GM23338 (cell line): ENCODE results near the gene TNS3. TPM values are rescaled to one million over a fixed set of nuclear protein-coding genes. Genes with fewer than 3 reads are reported as not detected.

Experiments used
- ATAC-seq: fragments of 200-7000 bp; cut with Tn5 transposase; 3 replicates; pipeline ENCODE4 v1.9.1; 2020
- DNase-seq: peaks from one replicate; pipeline ENCODE4 v3.0.0-alpha.2; 2015; ENCODE audit warnings: low spot score
- H2AFZ ChIP-seq: fragments of 200-600 bp; sonication (generic); 2 replicates; pipeline ENCODE4 v1.8.0; 2016; ENCODE audit warnings: antibody characterized with exemption, mild to moderate bottlenecking, moderate library complexity
- H3F3A ChIP-seq: fragments of 200-600 bp; sonication (generic); replicated peaks from 2 replicates; pipeline ENCODE4 v1.8.0; 2017; ENCODE audit warnings: antibody characterized with exemption, mixed run types, low read depth
- H3K27ac ChIP-seq: fragments of 200-600 bp; sonication (generic); 2 replicates; pipeline ENCODE4 v1.6.1; 2016; ENCODE audit warnings: low read depth
- H3K27me3 ChIP-seq: fragments of 200-600 bp; sonication (generic); 2 replicates; pipeline ENCODE4 v1.8.0; 2016; ENCODE audit warnings: mild to moderate bottlenecking, mixed run types, moderate library complexity; ENCODE audit not compliant: insufficient read depth
- H3K36me3 ChIP-seq: fragments of 200-600 bp; sonication (generic); 2 replicates; pipeline ENCODE4 v1.8.0; 2016; ENCODE audit warnings: mild to moderate bottlenecking; ENCODE audit not compliant: insufficient read depth
- H3K4me1 ChIP-seq: fragments of 200-600 bp; sonication (generic); 2 replicates; pipeline ENCODE4 v1.8.0; 2016; ENCODE audit warnings: mild to moderate bottlenecking, moderate library complexity; ENCODE audit not compliant: insufficient read depth
- H3K4me2 ChIP-seq: fragments of 200-600 bp; sonication (generic); 2 replicates; pipeline ENCODE4 v1.7.1; 2017; ENCODE audit warnings: mixed run types
- H3K4me3 ChIP-seq: fragments of 200-600 bp; sonication (generic); 2 replicates; pipeline ENCODE4 v1.6.1; 2016; ENCODE audit warnings: mixed run types
- H3K79me2 ChIP-seq: fragments of 200-600 bp; sonication (generic); replicated peaks from 2 replicates; pipeline ENCODE4 v1.8.0; 2017; ENCODE audit warnings: mild to moderate bottlenecking; ENCODE audit not compliant: insufficient read depth
- H3K9me2 ChIP-seq: fragments of 200-600 bp; sonication (generic); 2 replicates; pipeline ENCODE4 v1.8.0; 2017; ENCODE audit not compliant: insufficient read depth
- H4K20me1 ChIP-seq: fragments of 200-600 bp; sonication (generic); replicated peaks from 2 replicates; pipeline ENCODE4 v1.8.0; 2017; ENCODE audit warnings: mild to moderate bottlenecking; ENCODE audit not compliant: insufficient read depth
- H3K27ac Mint-ChIP-seq: 2 replicates; pipeline ENCODE4 v1.8.0; 2020; ENCODE audit warnings: inconsistent platforms, mild to moderate bottlenecking, moderate library complexity, mixed read lengths
- H3K27me3 Mint-ChIP-seq: 3 replicates; pipeline ENCODE4 v1.8.0; 2022; ENCODE audit warnings: low read depth, mild to moderate bottlenecking, moderate library complexity, mixed read lengths, inconsistent platforms; ENCODE audit not compliant: insufficient read depth, poor library complexity
- H3K36me3 Mint-ChIP-seq: 3 replicates; pipeline ENCODE4 v1.8.0; 2021; ENCODE audit warnings: low read depth, mild to moderate bottlenecking, inconsistent platforms, moderate library complexity, mixed read lengths
- H3K4me1 Mint-ChIP-seq: 3 replicates; pipeline ENCODE4 v1.8.0; 2020; ENCODE audit warnings: mild to moderate bottlenecking, inconsistent platforms, mixed read lengths
- H3K4me3 Mint-ChIP-seq: 3 replicates; pipeline ENCODE4 v1.8.0; 2021; ENCODE audit warnings: moderate library complexity, mild to moderate bottlenecking, inconsistent platforms, mixed read lengths
- H3K9me3 Mint-ChIP-seq: 3 replicates; pipeline ENCODE4 v1.8.0; 2020; ENCODE audit warnings: moderate library complexity, mild to moderate bottlenecking, inconsistent platforms, mixed read lengths
- EZH2 ChIP-seq: fragments of 200-600 bp; sonication (generic); IDR thresholded peaks from one replicate; pipeline ENCODE4 v1.8.0; 2017; ENCODE audit warnings: antibody characterized with exemption, mild to moderate bottlenecking, low read depth; ENCODE audit not compliant: unreplicated experiment
- EZH2phosphoT487 ChIP-seq: fragments of 200-600 bp; sonication (generic); IDR thresholded peaks from one replicate; pipeline ENCODE4 v1.8.1; 2018; ENCODE audit warnings: antibody characterized with exemption; ENCODE audit not compliant: unreplicated experiment
- STAT1 ChIP-seq: IDR thresholded peaks from one replicate; pipeline ENCODE4 v1.6.1; 2016; ENCODE audit warnings: antibody characterized with exemption; ENCODE audit not compliant: unreplicated experiment
- ZNF114 ChIP-seq: fragments of 250-450 bp; sonication (Bioruptor Pico); IDR thresholded peaks from 2 replicates; pipeline ENCODE4 v1.5.0; 2020; ENCODE audit warnings: mild to moderate bottlenecking, moderate library complexity
- polyA plus RNA-seq: library from polyadenylated mRNA; unstranded; fragments of >200 nt; fragmentation: Nextera tagmentation; extraction: Ambion mirVana; gene quantifications from 2 replicates; pipeline ENCODE4 v1.2.1, GENCODE V29; 2016
- total RNA-seq: library from RNA; depleted of rRNA; stranded (reverse); fragments of >200 nt; shearing (Covaris generic); gene quantifications from 2 replicates; pipeline ENCODE4 v1.2.3, GENCODE V29; 2014
- TF ChIP-seq, protein P1 (sequence below), 2 experiments: fragments of 200-600 bp in 1 of 2; sonication (generic) in 1 of 2; conservative IDR thresholded peaks; 2 replicates each; pipeline versions ENCODE4 v1.5.1 to v1.6.1; 2016 to 2017; ENCODE audit warnings: antibody characterized with exemption in 2 of 2, low read depth in 2 of 2, mild to moderate bottlenecking in 2 of 2, moderate library complexity in 1 of 2
- TF ChIP-seq, protein P2 (sequence below): IDR thresholded peaks from 2 replicates; pipeline ENCODE4 v1.6.1; 2016; ENCODE audit warnings: antibody characterized with exemption
- TF ChIP-seq, protein P3 (sequence below): fragments of 250-450 bp; sonication (Bioruptor Pico); IDR thresholded peaks from 2 replicates; pipeline ENCODE4 v1.5.0; 2020; ENCODE audit warnings: mild to moderate bottlenecking, moderate library complexity
- TF ChIP-seq, protein P4 (sequence below): IDR thresholded peaks from one replicate; pipeline ENCODE4 v1.6.1; 2018; ENCODE audit warnings: antibody characterized with exemption; ENCODE audit not compliant: unreplicated experiment

The TNS3 gene
- total and polyA plus RNA-seq, 2 experiments from 2014 or later, result 6.2 to 28.7 TPM

DNA sequence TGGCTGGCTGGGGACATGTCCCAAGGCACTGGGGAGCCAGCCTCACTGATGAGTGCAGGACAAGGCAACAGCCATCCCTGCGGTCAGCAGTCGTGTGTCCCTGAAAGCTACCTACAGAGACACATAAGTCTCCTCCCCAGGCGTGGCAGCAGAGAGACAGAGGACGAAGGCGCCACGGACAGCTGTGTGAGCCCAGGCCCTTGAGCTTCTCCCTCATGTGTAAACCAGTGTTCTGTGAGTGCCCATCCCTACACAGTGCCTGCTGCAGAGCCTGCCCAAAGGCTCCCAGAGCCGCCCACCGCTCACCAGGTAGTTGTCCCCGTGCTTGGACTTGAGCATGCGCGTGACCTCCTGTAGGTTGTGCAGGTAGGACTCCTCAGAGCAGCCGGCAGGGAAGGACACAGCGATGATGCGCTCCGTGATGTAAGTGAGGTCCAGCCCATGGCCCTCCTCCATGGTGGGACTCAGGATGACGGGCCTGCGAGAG is 142.7 kb downstream of the TNS3 start:
- H3K9me2 ChIP-seq, result no peaks in the 10 kb centered on the region
- TF ChIP-seq, protein P1, sequence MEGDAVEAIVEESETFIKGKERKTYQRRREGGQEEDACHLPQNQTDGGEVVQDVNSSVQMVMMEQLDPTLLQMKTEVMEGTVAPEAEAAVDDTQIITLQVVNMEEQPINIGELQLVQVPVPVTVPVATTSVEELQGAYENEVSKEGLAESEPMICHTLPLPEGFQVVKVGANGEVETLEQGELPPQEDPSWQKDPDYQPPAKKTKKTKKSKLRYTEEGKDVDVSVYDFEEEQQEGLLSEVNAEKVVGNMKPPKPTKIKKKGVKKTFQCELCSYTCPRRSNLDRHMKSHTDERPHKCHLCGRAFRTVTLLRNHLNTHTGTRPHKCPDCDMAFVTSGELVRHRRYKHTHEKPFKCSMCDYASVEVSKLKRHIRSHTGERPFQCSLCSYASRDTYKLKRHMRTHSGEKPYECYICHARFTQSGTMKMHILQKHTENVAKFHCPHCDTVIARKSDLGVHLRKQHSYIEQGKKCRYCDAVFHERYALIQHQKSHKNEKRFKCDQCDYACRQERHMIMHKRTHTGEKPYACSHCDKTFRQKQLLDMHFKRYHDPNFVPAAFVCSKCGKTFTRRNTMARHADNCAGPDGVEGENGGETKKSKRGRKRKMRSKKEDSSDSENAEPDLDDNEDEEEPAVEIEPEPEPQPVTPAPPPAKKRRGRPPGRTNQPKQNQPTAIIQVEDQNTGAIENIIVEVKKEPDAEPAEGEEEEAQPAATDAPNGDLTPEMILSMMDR (conservative IDR thresholded peaks at IDR 0.05; ENCODE audit: low read depth in 2 of 2), result no peak
- TF ChIP-seq STAT1 (no peak), ZNF114 (no peak), EZH2 (no peak)
- H2AFZ ChIP-seq, result no peak overlapping the region
- H3K4me3 ChIP-seq, result no peak overlapping the region
- H3K4me3 Mint-ChIP-seq, result no peak overlapping the region
- no peak for ATAC-seq
- H3K36me3 ChIP-seq, result no peaks in the 10 kb centered on the region
- H3F3A ChIP-seq, result no peaks in the 10 kb centered on the region
- no peak for DNase-seq
- peaks cover 8% of the 10 kb centered on the region; the same call in 2 of the 3 replicates for H3K4me1 Mint-ChIP-seq
- no peak overlapping the region for H3K27ac Mint-ChIP-seq
- H3K79me2 ChIP-seq, result peaks cover 13% of the 10 kb centered on the region
- H3K27me3 ChIP-seq, result no peaks in the 10 kb centered on the region
- H3K9me3 Mint-ChIP-seq, result no peaks in the 10 kb centered on the region
- peaks cover 4% of the 10 kb centered on the region; the same call in 1 of the 2 replicates for H4K20me1 ChIP-seq
- peaks cover 4% of the 10 kb centered on the region; the same call in 1 of the 3 replicates for H3K36me3 Mint-ChIP-seq
- no peak overlapping the region for H3K4me2 ChIP-seq
- no peaks in the 10 kb centered on the region for H3K4me1 ChIP-seq
- peaks cover 8% of the 10 kb centered on the region for H3K27me3 Mint-ChIP-seq
- H3K27ac ChIP-seq, result no peak overlapping the region

DNA sequence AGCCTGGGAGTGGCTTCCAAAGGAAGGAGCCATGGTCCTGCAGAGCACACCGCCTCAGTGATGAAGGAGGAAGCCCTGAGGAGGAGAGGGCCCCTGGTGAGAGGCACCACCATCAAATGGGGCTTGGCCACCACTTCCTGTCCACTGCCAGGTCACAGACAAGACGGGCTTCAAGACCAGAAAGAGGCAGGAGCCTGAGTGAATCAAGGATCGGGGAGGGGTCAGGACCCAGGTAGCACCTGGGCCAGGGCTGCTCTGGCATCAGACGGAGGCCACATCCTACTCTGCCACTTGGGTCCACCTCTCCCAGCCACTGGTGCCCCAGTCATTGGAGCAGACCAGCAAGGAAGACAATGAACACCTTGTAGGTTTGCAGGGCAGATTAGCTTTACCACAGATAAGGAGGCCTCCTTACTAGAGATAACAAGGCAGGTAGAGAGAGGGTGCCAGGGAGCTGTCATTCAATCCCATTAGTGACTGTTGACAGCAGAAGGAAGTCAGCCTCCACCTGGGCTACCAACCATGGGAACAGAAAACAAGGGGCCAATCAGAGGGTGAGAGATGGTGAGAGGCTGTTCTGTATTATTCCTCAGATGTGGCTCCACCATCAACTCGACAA is 143.4 kb downstream of the TNS3 start:
- Mint-ChIP-seq H3K27me3 (peaks cover 8% of the 10 kb centered on the region), H3K27ac (no peak overlapping the region), H3K4me3 (no peak overlapping the region), H3K36me3 (peaks cover 4% of the 10 kb centered on the region; the same call in 1 of the 3 replicates), H3K9me3 (no peaks in the 10 kb centered on the region), H3K4me1 (peaks cover 8% of the 10 kb centered on the region; the same call in 2 of the 3 replicates)
- Histone ChIP-seq H3K27me3 (no peaks in the 10 kb centered on the region), H3K27ac (no peak overlapping the region), H3K79me2 (0 out of 2 replicates have a peak, but pooled peaks cover 6% of the 10 kb centered on the region), H2AFZ (no peak overlapping the region), H3F3A (no peaks in the 10 kb centered on the region), H3K9me2 (no peaks in the 10 kb centered on the region), H3K4me2 (no peak overlapping the region), H3K4me1 (no peaks in the 10 kb centered on the region), H3K36me3 (no peaks in the 10 kb centered on the region), H4K20me1 (0 out of 2 replicates have a peak, but pooled peaks cover 4% of the 10 kb centered on the region), H3K4me3 (no peak overlapping the region)
- DNase-seq (no peak), ATAC-seq (no peak)
- TF ChIP-seq, protein P2, sequence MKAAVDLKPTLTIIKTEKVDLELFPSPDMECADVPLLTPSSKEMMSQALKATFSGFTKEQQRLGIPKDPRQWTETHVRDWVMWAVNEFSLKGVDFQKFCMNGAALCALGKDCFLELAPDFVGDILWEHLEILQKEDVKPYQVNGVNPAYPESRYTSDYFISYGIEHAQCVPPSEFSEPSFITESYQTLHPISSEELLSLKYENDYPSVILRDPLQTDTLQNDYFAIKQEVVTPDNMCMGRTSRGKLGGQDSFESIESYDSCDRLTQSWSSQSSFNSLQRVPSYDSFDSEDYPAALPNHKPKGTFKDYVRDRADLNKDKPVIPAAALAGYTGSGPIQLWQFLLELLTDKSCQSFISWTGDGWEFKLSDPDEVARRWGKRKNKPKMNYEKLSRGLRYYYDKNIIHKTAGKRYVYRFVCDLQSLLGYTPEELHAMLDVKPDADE, result no peak
- TF ChIP-seq, protein P3, sequence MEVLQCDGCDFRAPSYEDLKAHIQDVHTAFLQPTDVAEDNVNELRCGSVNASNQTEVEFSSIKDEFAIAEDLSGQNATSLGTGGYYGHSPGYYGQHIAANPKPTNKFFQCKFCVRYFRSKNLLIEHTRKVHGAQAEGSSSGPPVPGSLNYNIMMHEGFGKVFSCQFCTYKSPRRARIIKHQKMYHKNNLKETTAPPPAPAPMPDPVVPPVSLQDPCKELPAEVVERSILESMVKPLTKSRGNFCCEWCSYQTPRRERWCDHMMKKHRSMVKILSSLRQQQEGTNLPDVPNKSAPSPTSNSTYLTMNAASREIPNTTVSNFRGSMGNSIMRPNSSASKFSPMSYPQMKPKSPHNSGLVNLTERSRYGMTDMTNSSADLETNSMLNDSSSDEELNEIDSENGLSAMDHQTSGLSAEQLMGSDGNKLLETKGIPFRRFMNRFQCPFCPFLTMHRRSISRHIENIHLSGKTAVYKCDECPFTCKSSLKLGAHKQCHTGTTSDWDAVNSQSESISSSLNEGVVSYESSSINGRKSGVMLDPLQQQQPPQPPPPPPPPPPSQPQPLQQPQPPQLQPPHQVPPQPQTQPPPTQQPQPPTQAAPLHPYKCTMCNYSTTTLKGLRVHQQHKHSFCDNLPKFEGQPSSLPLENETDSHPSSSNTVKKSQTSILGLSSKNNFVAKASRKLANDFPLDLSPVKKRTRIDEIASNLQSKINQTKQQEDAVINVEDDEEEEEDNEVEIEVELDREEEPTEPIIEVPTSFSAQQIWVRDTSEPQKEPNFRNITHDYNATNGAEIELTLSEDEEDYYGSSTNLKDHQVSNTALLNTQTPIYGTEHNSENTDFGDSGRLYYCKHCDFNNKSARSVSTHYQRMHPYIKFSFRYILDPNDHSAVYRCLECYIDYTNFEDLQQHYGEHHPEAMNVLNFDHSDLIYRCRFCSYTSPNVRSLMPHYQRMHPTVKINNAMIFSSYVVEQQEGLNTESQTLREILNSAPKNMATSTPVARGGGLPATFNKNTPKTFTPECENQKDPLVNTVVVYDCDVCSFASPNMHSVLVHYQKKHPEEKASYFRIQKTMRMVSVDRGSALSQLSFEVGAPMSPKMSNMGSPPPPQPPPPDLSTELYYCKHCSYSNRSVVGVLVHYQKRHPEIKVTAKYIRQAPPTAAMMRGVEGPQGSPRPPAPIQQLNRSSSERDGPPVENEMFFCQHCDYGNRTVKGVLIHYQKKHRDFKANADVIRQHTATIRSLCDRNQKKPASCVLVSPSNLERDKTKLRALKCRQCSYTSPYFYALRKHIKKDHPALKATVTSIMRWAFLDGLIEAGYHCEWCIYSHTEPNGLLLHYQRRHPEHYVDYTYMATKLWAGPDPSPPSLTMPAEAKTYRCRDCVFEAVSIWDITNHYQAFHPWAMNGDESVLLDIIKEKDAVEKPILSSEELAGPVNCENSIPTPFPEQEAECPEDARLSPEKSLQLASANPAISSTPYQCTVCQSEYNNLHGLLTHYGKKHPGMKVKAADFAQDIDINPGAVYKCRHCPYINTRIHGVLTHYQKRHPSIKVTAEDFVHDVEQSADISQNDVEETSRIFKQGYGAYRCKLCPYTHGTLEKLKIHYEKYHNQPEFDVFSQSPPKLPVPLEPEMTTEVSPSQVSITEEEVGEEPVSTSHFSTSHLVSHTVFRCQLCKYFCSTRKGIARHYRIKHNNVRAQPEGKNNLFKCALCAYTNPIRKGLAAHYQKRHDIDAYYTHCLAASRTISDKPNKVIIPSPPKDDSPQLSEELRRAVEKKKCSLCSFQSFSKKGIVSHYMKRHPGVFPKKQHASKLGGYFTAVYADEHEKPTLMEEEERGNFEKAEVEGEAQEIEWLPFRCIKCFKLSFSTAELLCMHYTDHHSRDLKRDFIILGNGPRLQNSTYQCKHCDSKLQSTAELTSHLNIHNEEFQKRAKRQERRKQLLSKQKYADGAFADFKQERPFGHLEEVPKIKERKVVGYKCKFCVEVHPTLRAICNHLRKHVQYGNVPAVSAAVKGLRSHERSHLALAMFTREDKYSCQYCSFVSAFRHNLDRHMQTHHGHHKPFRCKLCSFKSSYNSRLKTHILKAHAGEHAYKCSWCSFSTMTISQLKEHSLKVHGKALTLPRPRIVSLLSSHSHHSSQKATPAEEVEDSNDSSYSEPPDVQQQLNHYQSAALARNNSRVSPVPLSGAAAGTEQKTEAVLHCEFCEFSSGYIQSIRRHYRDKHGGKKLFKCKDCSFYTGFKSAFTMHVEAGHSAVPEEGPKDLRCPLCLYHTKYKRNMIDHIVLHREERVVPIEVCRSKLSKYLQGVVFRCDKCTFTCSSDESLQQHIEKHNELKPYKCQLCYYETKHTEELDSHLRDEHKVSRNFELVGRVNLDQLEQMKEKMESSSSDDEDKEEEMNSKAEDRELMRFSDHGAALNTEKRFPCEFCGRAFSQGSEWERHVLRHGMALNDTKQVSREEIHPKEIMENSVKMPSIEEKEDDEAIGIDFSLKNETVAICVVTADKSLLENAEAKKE (CRISPR knock-in tag), result no peak
- TF ChIP-seq, protein P4, sequence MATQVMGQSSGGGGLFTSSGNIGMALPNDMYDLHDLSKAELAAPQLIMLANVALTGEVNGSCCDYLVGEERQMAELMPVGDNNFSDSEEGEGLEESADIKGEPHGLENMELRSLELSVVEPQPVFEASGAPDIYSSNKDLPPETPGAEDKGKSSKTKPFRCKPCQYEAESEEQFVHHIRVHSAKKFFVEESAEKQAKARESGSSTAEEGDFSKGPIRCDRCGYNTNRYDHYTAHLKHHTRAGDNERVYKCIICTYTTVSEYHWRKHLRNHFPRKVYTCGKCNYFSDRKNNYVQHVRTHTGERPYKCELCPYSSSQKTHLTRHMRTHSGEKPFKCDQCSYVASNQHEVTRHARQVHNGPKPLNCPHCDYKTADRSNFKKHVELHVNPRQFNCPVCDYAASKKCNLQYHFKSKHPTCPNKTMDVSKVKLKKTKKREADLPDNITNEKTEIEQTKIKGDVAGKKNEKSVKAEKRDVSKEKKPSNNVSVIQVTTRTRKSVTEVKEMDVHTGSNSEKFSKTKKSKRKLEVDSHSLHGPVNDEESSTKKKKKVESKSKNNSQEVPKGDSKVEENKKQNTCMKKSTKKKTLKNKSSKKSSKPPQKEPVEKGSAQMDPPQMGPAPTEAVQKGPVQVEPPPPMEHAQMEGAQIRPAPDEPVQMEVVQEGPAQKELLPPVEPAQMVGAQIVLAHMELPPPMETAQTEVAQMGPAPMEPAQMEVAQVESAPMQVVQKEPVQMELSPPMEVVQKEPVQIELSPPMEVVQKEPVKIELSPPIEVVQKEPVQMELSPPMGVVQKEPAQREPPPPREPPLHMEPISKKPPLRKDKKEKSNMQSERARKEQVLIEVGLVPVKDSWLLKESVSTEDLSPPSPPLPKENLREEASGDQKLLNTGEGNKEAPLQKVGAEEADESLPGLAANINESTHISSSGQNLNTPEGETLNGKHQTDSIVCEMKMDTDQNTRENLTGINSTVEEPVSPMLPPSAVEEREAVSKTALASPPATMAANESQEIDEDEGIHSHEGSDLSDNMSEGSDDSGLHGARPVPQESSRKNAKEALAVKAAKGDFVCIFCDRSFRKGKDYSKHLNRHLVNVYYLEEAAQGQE, result no peak
- TF ChIP-seq EZH2phosphoT487, result no peak
